H9 (cell line): ENCODE measurements around the gene RFPL2. TPM values are rescaled to one million over a fixed set of nuclear protein-coding genes. Genes with fewer than 3 reads are reported as not detected.
A peak's percentile ranks its signal among the peaks of the same experiment; 100 is the strongest.

Experiments used
- DNase-seq: peaks from one replicate; pipeline ENCODE4 v3.0.0-alpha.2; 2017
- H2AFZ ChIP-seq: one replicate; pipeline ENCODE4 v1.6.1; 2013; ENCODE audit warnings: mild to moderate bottlenecking, low read length, control low read depth, moderate library complexity
- H2AK5ac ChIP-seq: 2 replicates; pipeline ENCODE4 v1.6.1; 2013; ENCODE audit warnings: low read length, control low read depth, mixed read lengths; ENCODE audit not compliant: insufficient read length
- H2BK120ac ChIP-seq: one replicate; pipeline ENCODE4 v1.6.1; 2013; ENCODE audit warnings: low read depth, mild to moderate bottlenecking, low read length, control low read depth, inconsistent platforms; ENCODE audit not compliant: poor library complexity, severe bottlenecking
- H2BK12ac ChIP-seq: 2 replicates; pipeline ENCODE4 v1.6.1; 2013; ENCODE audit warnings: low read length, control low read depth, mixed read lengths, low read depth; ENCODE audit not compliant: insufficient read length
- H2BK15ac ChIP-seq: 2 replicates; pipeline ENCODE4 v1.6.1; 2013; ENCODE audit warnings: low read depth, low read length, control low read depth
- H2BK20ac ChIP-seq: one replicate; pipeline ENCODE4 v1.6.1; 2013; ENCODE audit warnings: low read depth, mild to moderate bottlenecking, low read length, control low read depth, inconsistent platforms; ENCODE audit not compliant: poor library complexity, severe bottlenecking
- H2BK5ac ChIP-seq: 2 replicates; pipeline ENCODE4 v1.6.1; 2013; ENCODE audit warnings: low read length, control low read depth, mixed read lengths; ENCODE audit not compliant: insufficient read length
- H3K14ac ChIP-seq: 2 replicates; pipeline ENCODE4 v1.6.1; 2013; ENCODE audit warnings: low read length, control low read depth; ENCODE audit not compliant: insufficient read depth
- H3K18ac ChIP-seq: 2 replicates; pipeline ENCODE4 v1.6.1; 2013; ENCODE audit warnings: low read depth, mild to moderate bottlenecking, mixed read lengths, low read length, control low read depth; ENCODE audit not compliant: insufficient read length
- H3K23ac ChIP-seq: 2 replicates; pipeline ENCODE4 v1.6.1; 2013; ENCODE audit warnings: low read length, control low read depth, mixed read lengths, low read depth; ENCODE audit not compliant: insufficient read length
- H3K23me2 ChIP-seq: 2 replicates; pipeline ENCODE4 v1.6.1; 2013; ENCODE audit warnings: low read depth, mild to moderate bottlenecking, mixed read lengths, low read length, control low read depth; ENCODE audit not compliant: insufficient read length, poor library complexity, severe bottlenecking
- H3K27ac ChIP-seq: 2 replicates; pipeline ENCODE4 v1.5.1; 2013; ENCODE audit warnings: low read length, control low read depth, mixed read lengths, low read depth; ENCODE audit not compliant: insufficient read length
- H3K27me3 ChIP-seq: 2 replicates; pipeline ENCODE4 v1.6.1; 2013; ENCODE audit warnings: low read length, control low read depth, inconsistent platforms; ENCODE audit not compliant: insufficient read depth
- H3K4ac ChIP-seq: 2 replicates; pipeline ENCODE4 v1.6.1; 2013; ENCODE audit warnings: low read depth, mild to moderate bottlenecking, control low read depth, inconsistent platforms, low read length, moderate library complexity
- H3K4me1 ChIP-seq: 2 replicates; pipeline ENCODE4 v1.6.1; 2013; ENCODE audit warnings: low read length, control low read depth, inconsistent platforms; ENCODE audit not compliant: insufficient read depth
- H3K4me2 ChIP-seq: 2 replicates; pipeline ENCODE4 v1.6.1; 2013; ENCODE audit warnings: low read length, control low read depth, mixed read lengths; ENCODE audit not compliant: insufficient read length, insufficient read depth
- H3K56ac ChIP-seq: 2 replicates; pipeline ENCODE4 v1.6.1; 2013; ENCODE audit warnings: low read depth, mild to moderate bottlenecking, mixed read lengths, low read length, control low read depth; ENCODE audit not compliant: insufficient read length
- H3K79me1 ChIP-seq: 2 replicates; pipeline ENCODE4 v1.6.1; 2013; ENCODE audit warnings: low read depth, mild to moderate bottlenecking, moderate library complexity, low read length, control low read depth, inconsistent platforms; ENCODE audit not compliant: insufficient read depth, poor library complexity, severe bottlenecking
- H3K79me2 ChIP-seq: 2 replicates; pipeline ENCODE4 v1.6.1; 2013; ENCODE audit warnings: low read length, control low read depth, inconsistent platforms; ENCODE audit not compliant: insufficient read depth
- H3K9ac ChIP-seq: 2 replicates; pipeline ENCODE4 v1.6.1; 2013; ENCODE audit warnings: low read length, control low read depth, mixed read lengths; ENCODE audit not compliant: insufficient read length; ENCODE audit errors: extremely low read depth
- H3K9me3 ChIP-seq: one replicate; pipeline ENCODE4 v1.6.1; 2013; ENCODE audit warnings: low read depth, low read length, inconsistent platforms; ENCODE audit not compliant: control insufficient read depth
- H3T11ph ChIP-seq: one replicate; pipeline ENCODE4 v1.6.1; 2013; ENCODE audit warnings: mild to moderate bottlenecking, low read length, control low read depth, inconsistent platforms
- H4K20me1 ChIP-seq: one replicate; pipeline ENCODE4 v1.6.1; 2013; ENCODE audit not compliant: control insufficient read depth, insufficient read length, insufficient read depth
- H4K5ac ChIP-seq: 2 replicates; pipeline ENCODE4 v1.6.1; 2013; ENCODE audit warnings: low read depth, mild to moderate bottlenecking, mixed read lengths, low read length, control low read depth; ENCODE audit not compliant: insufficient read length
- H4K8ac ChIP-seq: replicated peaks from 2 replicates; pipeline ENCODE4 v1.6.1; 2013; ENCODE audit warnings: low read length, control low read depth, mixed read lengths, low read depth; ENCODE audit not compliant: insufficient read length
- H4K91ac ChIP-seq: 2 replicates; pipeline ENCODE4 v1.6.1; 2013; ENCODE audit warnings: low read depth, mild to moderate bottlenecking, moderate library complexity, mixed read lengths, low read length, control low read depth; ENCODE audit not compliant: insufficient read length
- H3K27ac Mint-ChIP-seq, 3 experiments: 2 replicates in 2 of 3; 3 replicates in 1 of 3; pipeline ENCODE4 v1.8.0; 2020 to 2021; ENCODE audit warnings: mixed read lengths in 3 of 3, mild to moderate bottlenecking in 1 of 3, moderate library complexity in 1 of 3
- H3K27me3 Mint-ChIP-seq: 2 replicates; pipeline ENCODE4 v1.8.0; 2021; ENCODE audit warnings: low read depth, mild to moderate bottlenecking, moderate library complexity, mixed read lengths
- H3K36me3 Mint-ChIP-seq, 3 experiments: 2 replicates in 2 of 3; 3 replicates in 1 of 3; pipeline ENCODE4 v1.8.0; 2020 to 2021; ENCODE audit warnings: low read depth in 3 of 3, mixed read lengths in 3 of 3; ENCODE audit not compliant: insufficient read depth in 1 of 3
- H3K4me1 Mint-ChIP-seq, 2 experiments: 2 replicates each; pipeline ENCODE4 v1.8.0; 2020; ENCODE audit warnings: mixed read lengths in 2 of 2
- H3K4me3 Mint-ChIP-seq, 2 experiments: 2 replicates in 1 of 2; 3 replicates in 1 of 2; pipeline ENCODE4 v1.8.0; 2020 to 2021; ENCODE audit warnings: mild to moderate bottlenecking in 2 of 2, mixed read lengths in 2 of 2, moderate library complexity in 1 of 2
- H3K9me3 Mint-ChIP-seq, 2 experiments: 2 replicates in 1 of 2; 3 replicates in 1 of 2; pipeline ENCODE4 v1.8.0; 2020; ENCODE audit warnings: mild to moderate bottlenecking in 2 of 2, mixed read lengths in 2 of 2, moderate library complexity in 1 of 2
- CTCF ChIP-seq: fragments of 200-600 bp; sonication (generic); conservative IDR thresholded peaks from 3 replicates; pipeline ENCODE4 v1.8.0; 2021; ENCODE audit warnings: antibody characterized with exemption, mild to moderate bottlenecking
- WGBS: extraction: QIAGEN DNeasy Blood & Tissue Kit; methylation state at CpG from one replicate; pipeline ENCODE4 v1.1.7; 2013; ENCODE audit warnings: missing lambda C conversion rate, low lambda C conversion rate, mixed read lengths; ENCODE audit not compliant: insufficient read length; ENCODE audit errors: extremely low coverage; 5-methylcytosine and 5-hydroxymethylcytosine counted together
- total RNA-seq: library from RNA; stranded (reverse); gene quantifications from 2 replicates; pipeline ENCODE4 v1.2.1, GENCODE V29; 2021

The RFPL2 gene
- total RNA-seq, 1 experiment from 2014 or later: not detected

DNA sequence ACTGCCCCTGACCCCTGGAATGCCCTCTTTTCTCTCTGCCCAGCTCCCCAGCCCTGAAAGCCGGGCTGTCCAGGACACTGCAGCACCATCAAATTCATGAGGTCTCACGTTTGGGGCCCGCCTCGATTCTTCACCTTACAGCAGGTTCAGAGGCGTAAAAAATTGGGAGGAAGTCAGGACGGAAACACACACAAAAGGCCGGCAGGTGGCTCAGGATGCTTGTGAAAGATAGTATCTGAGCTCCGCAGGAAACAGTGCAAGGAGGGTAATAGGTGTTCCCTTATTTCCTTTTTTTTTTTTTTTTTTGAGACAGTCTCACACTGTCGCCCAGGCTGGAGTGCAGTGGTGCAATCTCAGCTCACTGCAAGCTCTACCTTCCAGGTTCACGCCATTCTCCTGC is 4.1 kb downstream of the RFPL2 start:
- H2BK5ac ChIP-seq: no peak overlapping the region
- H2BK15ac ChIP-seq: no peak overlapping the region
- no CpG with 5 or more reads among the region's 10 CpGs for WGBS
- no peak overlapping the region for H2BK12ac ChIP-seq
- no peak overlapping the region for H3K4me3 Mint-ChIP-seq
- no peak overlapping the region for H3T11ph ChIP-seq
- H3K27me3 Mint-ChIP-seq: peaks cover 94% of the 10 kb centered on the region
- no peak overlapping the region for H3K4me2 ChIP-seq
- no peaks in the 10 kb centered on the region for H3K79me2 ChIP-seq
- no peak overlapping the region for H3K18ac ChIP-seq
- H3K56ac ChIP-seq: no peak overlapping the region
- TF ChIP-seq CTCF: no peak
- no peaks in the 10 kb centered on the region for H3K4me1 ChIP-seq
- H3K27me3 ChIP-seq: peaks cover 8% of the 10 kb centered on the region; the same call in 1 of the 2 replicates
- no peak overlapping the region for H4K91ac ChIP-seq
- peaks cover 13% of the 10 kb centered on the region for H3K23me2 ChIP-seq
- no peak overlapping the region for H2BK120ac ChIP-seq
- H3K9ac ChIP-seq: no peak overlapping the region
- H4K20me1 ChIP-seq: no peaks in the 10 kb centered on the region
- H3K14ac ChIP-seq: no peak overlapping the region
- H3K23ac ChIP-seq: no peak overlapping the region
- H3K27ac Mint-ChIP-seq: peak overlapping the region in 1 of 3 experiments; percentile 62; a peak in 1 of 7 replicates
- no peak for DNase-seq
- H3K4ac ChIP-seq: no peak overlapping the region
- no peaks in the 10 kb centered on the region for H3K79me1 ChIP-seq
- H3K36me3 Mint-ChIP-seq: no peaks in the 10 kb centered on the region; a peak in 2 of 7 replicates
- H3K9me3 Mint-ChIP-seq: no peaks in the 10 kb centered on the region
- no peak overlapping the region for H3K27ac ChIP-seq
- no peak overlapping the region for H2BK20ac ChIP-seq
- no peak overlapping the region for H4K8ac ChIP-seq
- peaks cover 16 to 29% of the 10 kb centered on the region in 2 experiments for H3K4me1 Mint-ChIP-seq
- no peaks in the 10 kb centered on the region for H3K9me3 ChIP-seq
- H2AK5ac ChIP-seq: no peak overlapping the region
- no peak overlapping the region for H4K5ac ChIP-seq
- H2AFZ ChIP-seq: no peak overlapping the region
